ENCODE data around the gene CEP85L.

Gene CEP85L

DNA sequence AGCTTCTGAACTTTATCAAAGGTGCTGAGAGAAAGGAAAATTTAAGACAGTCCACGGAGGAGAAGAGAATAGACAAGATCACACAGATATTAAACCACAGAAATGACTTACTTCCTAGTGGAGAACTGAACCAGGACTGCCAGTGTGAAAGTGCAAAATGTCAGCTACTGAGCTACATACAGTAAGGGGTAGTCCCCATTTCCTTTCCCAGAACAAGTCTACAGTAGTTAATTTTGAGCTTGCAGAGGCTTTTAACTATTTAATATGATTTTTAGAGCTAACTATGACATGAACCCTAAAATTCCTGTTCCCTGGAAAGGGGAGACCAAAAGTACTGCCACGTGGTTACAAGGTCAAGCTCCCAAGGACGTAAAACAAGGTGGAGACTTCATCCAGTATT lies 45.1 kb downstream of the CEP85L start:
- no peak for DNase-seq (ENCODE audit: low read depth in 1 of 2, low spot score in 1 of 2)
- H3K27ac ChIP-seq (replicated peaks): no peak overlapping the region
- H3K27me3 ChIP-seq (ENCODE audit: insufficient read depth, poor library complexity, severe bottlenecking): no peaks in the 10 kb centered on the region
- TF ChIP-seq SPI1 (IDR thresholded peaks at IDR 0.05; ENCODE audit: borderline replicate concordance, low read depth) (no peak), POLR2AphosphoS5 (IDR thresholded peaks at IDR 0.05; ENCODE audit: low read depth) (no peak), GABPA (IDR thresholded peaks at IDR 0.05; ENCODE audit: low read depth) (no peak), REST (IDR thresholded peaks at IDR 0.05; ENCODE audit: insufficient replicate concordance, low read depth) (no peak), CTCF (IDR thresholded peaks at IDR 0.05; ENCODE audit: insufficient read depth, low read length) (no peak)
- no peak overlapping the region for H3K4me3 ChIP-seq (replicated peaks; ENCODE audit: insufficient read depth, low read length)

GRCh38 chr6:118603372-118603771 lies 48.0 kb downstream of the CEP85L start:
- TF ChIP-seq SPI1 (IDR thresholded peaks at IDR 0.05; ENCODE audit: borderline replicate concordance, low read depth) (no peak), REST (IDR thresholded peaks at IDR 0.05; ENCODE audit: insufficient replicate concordance, low read depth) (no peak), CTCF (IDR thresholded peaks at IDR 0.05; ENCODE audit: insufficient read depth, low read length) (no peak), GABPA (IDR thresholded peaks at IDR 0.05; ENCODE audit: low read depth) (no peak), POLR2AphosphoS5 (IDR thresholded peaks at IDR 0.05; ENCODE audit: low read depth) (no peak)
- H3K27me3 ChIP-seq (ENCODE audit: insufficient read depth, poor library complexity, severe bottlenecking): no peaks in the 10 kb centered on the region
- no peak for DNase-seq (ENCODE audit: low read depth in 1 of 2, low spot score in 1 of 2)
- H3K27ac ChIP-seq (replicated peaks): no peak overlapping the region
- H3K4me3 ChIP-seq (replicated peaks; ENCODE audit: insufficient read depth, low read length): no peak overlapping the region

DNA sequence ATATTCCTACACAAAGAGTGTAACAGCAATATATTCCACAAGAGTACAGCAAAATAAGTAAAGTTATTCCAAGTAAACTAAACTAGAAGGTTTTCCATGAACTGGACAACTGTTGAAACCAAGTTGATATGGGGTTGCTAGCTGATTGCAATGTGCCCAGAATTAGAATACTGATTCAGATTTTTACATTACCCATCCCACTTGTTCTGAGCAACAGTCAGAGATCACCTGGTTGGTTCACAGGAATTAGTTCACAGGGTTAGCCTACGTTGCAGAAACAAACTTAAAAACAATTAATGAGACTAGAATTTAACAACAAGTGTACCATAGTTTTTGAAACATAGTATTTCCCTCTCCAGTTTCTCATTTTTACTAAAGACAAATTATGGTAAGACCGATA lies 49.1 kb downstream of the CEP85L start:
- Histone ChIP-seq H3K4me3 (replicated peaks; ENCODE audit: insufficient read depth, low read length) (no peak overlapping the region), H3K27ac (replicated peaks) (no peak overlapping the region), H3K27me3 (ENCODE audit: insufficient read depth, poor library complexity, severe bottlenecking) (no peaks in the 10 kb centered on the region)
- no peak for DNase-seq (ENCODE audit: low read depth in 1 of 2, low spot score in 1 of 2)
- TF ChIP-seq POLR2AphosphoS5 (IDR thresholded peaks at IDR 0.05; ENCODE audit: low read depth) (no peak), GABPA (IDR thresholded peaks at IDR 0.05; ENCODE audit: low read depth) (no peak), CTCF (IDR thresholded peaks at IDR 0.05; ENCODE audit: insufficient read depth, low read length) (no peak), SPI1 (IDR thresholded peaks at IDR 0.05; ENCODE audit: borderline replicate concordance, low read depth) (no peak), REST (IDR thresholded peaks at IDR 0.05; ENCODE audit: insufficient replicate concordance, low read depth) (no peak)
